Endodermal cell (in vitro differentiated cells): ENCODE data around the gene DGKK. TPM values are rescaled to one million over a fixed set of nuclear protein-coding genes. Genes with fewer than 3 reads are reported as not detected.

Experiments
- DNase-seq: peaks from one replicate; pipeline ENCODE4 v3.0.0-alpha.2; 2017
- H3K27ac ChIP-seq: 2 replicates; pipeline ENCODE4 v1.5.1; 2013; ENCODE audit warnings: mild to moderate bottlenecking, low read depth, low read length, moderate library complexity
- H3K27me3 ChIP-seq: 2 replicates; pipeline ENCODE4 v1.6.1; 2013; ENCODE audit warnings: mild to moderate bottlenecking, low read length, moderate library complexity; ENCODE audit not compliant: insufficient read depth, control insufficient read depth, poor library complexity, severe bottlenecking
- H3K36me3 ChIP-seq: 2 replicates; pipeline ENCODE4 v1.7.0; 2013; ENCODE audit warnings: mild to moderate bottlenecking, low read length, moderate library complexity; ENCODE audit not compliant: control insufficient read depth, insufficient read depth
- H3K4me1 ChIP-seq: one replicate; pipeline ENCODE4 v1.7.0; 2013; ENCODE audit warnings: low read length; ENCODE audit not compliant: control insufficient read depth, insufficient read depth
- H3K4me3 ChIP-seq: 2 replicates; pipeline ENCODE4 v1.5.1; 2013; ENCODE audit warnings: mild to moderate bottlenecking, low read length, moderate library complexity
- H3K9ac ChIP-seq: 2 replicates; pipeline ENCODE4 v1.6.1; 2013; ENCODE audit warnings: mild to moderate bottlenecking, low read length, moderate library complexity; ENCODE audit not compliant: poor library complexity, severe bottlenecking; ENCODE audit errors: extremely low read depth
- H3K9me3 ChIP-seq: 2 replicates; pipeline ENCODE4 v1.6.1; 2013; ENCODE audit warnings: mild to moderate bottlenecking, low read length, moderate library complexity; ENCODE audit not compliant: control insufficient read depth
- H3K27ac Mint-ChIP-seq: 2 replicates; pipeline ENCODE4 v1.8.0; 2020; ENCODE audit warnings: mixed read lengths
- H3K27me3 Mint-ChIP-seq: 2 replicates; pipeline ENCODE4 v1.8.0; 2021; ENCODE audit warnings: mild to moderate bottlenecking, mixed read lengths; ENCODE audit not compliant: insufficient read depth
- H3K36me3 Mint-ChIP-seq: 2 replicates; pipeline ENCODE4 v1.8.0; 2020; ENCODE audit warnings: low read depth, mixed read lengths
- H3K4me1 Mint-ChIP-seq: 2 replicates; pipeline ENCODE4 v1.8.0; 2020; ENCODE audit warnings: mixed read lengths
- H3K4me3 Mint-ChIP-seq: 2 replicates; pipeline ENCODE4 v1.8.0; 2020; ENCODE audit warnings: mild to moderate bottlenecking, moderate library complexity, mixed read lengths
- H3K9me3 Mint-ChIP-seq: 2 replicates; pipeline ENCODE4 v1.8.0; 2020; ENCODE audit warnings: mild to moderate bottlenecking, mixed read lengths
- CTCF ChIP-seq: fragments of 200-600 bp; sonication (generic); conservative IDR thresholded peaks from 2 replicates; pipeline ENCODE4 v1.5.0; 2021; ENCODE audit warnings: antibody characterized with exemption, mild to moderate bottlenecking
- WGBS, 2 experiments: methylation state at CpG; one replicate each; pipeline versions ENCODE4 v1.1.5 to v1.1.7; 2013; ENCODE audit warnings: missing lambda C conversion rate in 2 of 2, mixed read lengths in 1 of 2; ENCODE audit not compliant: insufficient coverage in 1 of 2, insufficient read length in 1 of 2; 5-methylcytosine and 5-hydroxymethylcytosine counted together
- total RNA-seq, 2 donors: library from RNA; stranded (reverse); fragmentation: NEBNext Ultra II Directional in 1 of 2; extraction: Animal tissue kit (Norgen Biotek cat#: 25700) in 1 of 2; gene quantifications; 2 replicates in 1 of 2; 3 replicates in 1 of 2; pipeline ENCODE4 v1.2.1, GENCODE V29; 2021

Gene DGKK
- total RNA-seq, 2 donors from 2014 or later, result 3.5 to 4.8 TPM

GRCh38 chrX:50393902-50394301 lies 76.7 kb downstream of the DGKK start:
- 82% methylated on average over 2 of the region's 2 CpGs; no CpG with 5 or more reads in 1 of the 2 experiments for WGBS, 2 experiments
- no peak overlapping the region for H3K4me3 ChIP-seq
- H3K4me1 Mint-ChIP-seq, result no peaks in the 10 kb centered on the region

GRCh38 chrX:50386520-50386919 lies 84.1 kb downstream of the DGKK start:
- Histone ChIP-seq H3K9ac (no peak overlapping the region), H3K9me3 (no peaks in the 10 kb centered on the region), H3K4me3 (no peak overlapping the region), H3K27ac (no peak overlapping the region), H3K27me3 (no peaks in the 10 kb centered on the region), H3K36me3 (no peaks in the 10 kb centered on the region), H3K4me1 (no peaks in the 10 kb centered on the region)
- WGBS, 2 experiments, result 100% methylated on average over 1 of the region's 2 CpGs
- DNase-seq, result no peak
- H3K27ac Mint-ChIP-seq, result no peak overlapping the region
- H3K36me3 Mint-ChIP-seq, result peaks cover 5% of the 10 kb centered on the region
- peaks cover 44% of the 10 kb centered on the region for H3K9me3 Mint-ChIP-seq
- H3K27me3 Mint-ChIP-seq, result no peaks in the 10 kb centered on the region
- no peak overlapping the region for H3K4me3 Mint-ChIP-seq
- H3K4me1 Mint-ChIP-seq, result peaks cover 5% of the 10 kb centered on the region
- no peak for TF ChIP-seq CTCF

More at GRCh38 chrX:50393902-50394301, 76.7 kb downstream of the DGKK start:
- H3K27ac Mint-ChIP-seq, result no peak overlapping the region
- Histone ChIP-seq H3K36me3 (no peaks in the 10 kb centered on the region), H3K27ac (no peak overlapping the region), H3K4me1 (no peaks in the 10 kb centered on the region), H3K9ac (no peak overlapping the region), H3K9me3 (no peaks in the 10 kb centered on the region), H3K27me3 (no peaks in the 10 kb centered on the region)
- peaks cover 4% of the 10 kb centered on the region for H3K27me3 Mint-ChIP-seq
- H3K36me3 Mint-ChIP-seq, result peaks cover 5% of the 10 kb centered on the region
- H3K9me3 Mint-ChIP-seq, result peaks cover 46% of the 10 kb centered on the region
- no peak for DNase-seq
- TF ChIP-seq CTCF, result no peak
- H3K4me3 Mint-ChIP-seq, result no peak overlapping the region

GRCh38 chrX:50381729-50382415 lies 88.8 kb downstream of the DGKK start:
- Mint-ChIP-seq H3K36me3 (peaks cover 4% of the 10 kb centered on the region), H3K27ac (no peak overlapping the region), H3K4me3 (no peak overlapping the region), H3K4me1 (peaks cover 5% of the 10 kb centered on the region), H3K27me3 (no peaks in the 10 kb centered on the region), H3K9me3 (peaks cover 56% of the 10 kb centered on the region)
- no peaks in the 10 kb centered on the region for H3K4me1 ChIP-seq
- no peak overlapping the region for H3K4me3 ChIP-seq
- H3K9me3 ChIP-seq, result no peaks in the 10 kb centered on the region
- H3K27ac ChIP-seq, result no peak overlapping the region
- no peak for DNase-seq
- H3K36me3 ChIP-seq, result no peaks in the 10 kb centered on the region
- TF ChIP-seq CTCF, result no peak
- no peak overlapping the region for H3K9ac ChIP-seq
- WGBS, 2 experiments, result 88 to 100% methylated on average over 2 to 4 of the region's 5 CpGs
- H3K27me3 ChIP-seq, result no peaks in the 10 kb centered on the region
